GM19372 (cell line): Measurements from ENCODE around the gene VNN1.

Experiments
- ATAC-seq: cut with Tn5 transposase; IDR thresholded peaks from one replicate; pipeline ENCODE4 v1.9.1; 2021; ENCODE audit warnings: mild to moderate bottlenecking, low read depth, moderate library complexity; ENCODE audit not compliant: unreplicated experiment

Gene VNN1, protein sequence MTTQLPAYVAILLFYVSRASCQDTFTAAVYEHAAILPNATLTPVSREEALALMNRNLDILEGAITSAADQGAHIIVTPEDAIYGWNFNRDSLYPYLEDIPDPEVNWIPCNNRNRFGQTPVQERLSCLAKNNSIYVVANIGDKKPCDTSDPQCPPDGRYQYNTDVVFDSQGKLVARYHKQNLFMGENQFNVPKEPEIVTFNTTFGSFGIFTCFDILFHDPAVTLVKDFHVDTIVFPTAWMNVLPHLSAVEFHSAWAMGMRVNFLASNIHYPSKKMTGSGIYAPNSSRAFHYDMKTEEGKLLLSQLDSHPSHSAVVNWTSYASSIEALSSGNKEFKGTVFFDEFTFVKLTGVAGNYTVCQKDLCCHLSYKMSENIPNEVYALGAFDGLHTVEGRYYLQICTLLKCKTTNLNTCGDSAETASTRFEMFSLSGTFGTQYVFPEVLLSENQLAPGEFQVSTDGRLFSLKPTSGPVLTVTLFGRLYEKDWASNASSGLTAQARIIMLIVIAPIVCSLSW

GRCh38 chr6:132713352-132714134 lies at the start of gene VNN1:
Gene VNN1, minus strand, starts transcription at chr6:132714055. Its CDS starts 20 bp downstream, at chr6:132714035.
- no peak for ATAC-seq

- peak; percentile 83 for ATAC-seq
Measured at GRCh38 chr6:132763269-132763668, 49.4 kb upstream of the VNN1 start.

- no peak for ATAC-seq
Measured at GRCh38 chr6:132760256-132760655, 46.4 kb upstream of the VNN1 start.

GRCh38 chr6:132758689-132759088 lies 44.8 kb upstream of the VNN1 start:
- no peak for ATAC-seq

- no peak for ATAC-seq
Measured at GRCh38 chr6:132752255-132752654, 38.4 kb upstream of the VNN1 start.

DNA sequence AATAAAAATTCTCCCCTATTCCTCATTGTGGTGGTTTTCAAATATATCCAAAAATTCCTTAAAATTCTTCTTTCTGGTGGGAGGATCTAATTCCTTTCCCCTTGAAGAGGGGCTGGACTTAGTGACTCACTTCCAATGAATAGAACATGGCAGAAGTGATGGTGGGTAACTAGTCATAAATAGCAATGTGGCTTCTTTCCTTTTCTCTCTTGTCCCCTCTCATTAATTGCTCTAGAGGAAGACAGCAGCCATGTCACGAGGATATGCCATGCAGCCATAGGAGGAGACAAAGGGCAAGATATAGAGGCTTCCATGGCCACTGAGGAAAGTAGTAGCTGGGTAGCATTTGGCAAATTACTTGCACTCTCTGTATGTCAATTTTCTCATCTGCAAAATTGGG lies 38.0 kb upstream of the VNN1 start:
- no peak for ATAC-seq

GRCh38 chr6:132751306-132751705 lies 37.5 kb upstream of the VNN1 start:
- ATAC-seq, result peak; percentile 18

- peak; percentile 90 for ATAC-seq
Measured at GRCh38 chr6:132750455-132751248, 36.8 kb upstream of the VNN1 start.

GRCh38 chr6:132749111-132749510 lies 35.3 kb upstream of the VNN1 start:
- no peak for ATAC-seq

- no peak for ATAC-seq
Measured at GRCh38 chr6:132748446-132748845, 34.6 kb upstream of the VNN1 start.

DNA sequence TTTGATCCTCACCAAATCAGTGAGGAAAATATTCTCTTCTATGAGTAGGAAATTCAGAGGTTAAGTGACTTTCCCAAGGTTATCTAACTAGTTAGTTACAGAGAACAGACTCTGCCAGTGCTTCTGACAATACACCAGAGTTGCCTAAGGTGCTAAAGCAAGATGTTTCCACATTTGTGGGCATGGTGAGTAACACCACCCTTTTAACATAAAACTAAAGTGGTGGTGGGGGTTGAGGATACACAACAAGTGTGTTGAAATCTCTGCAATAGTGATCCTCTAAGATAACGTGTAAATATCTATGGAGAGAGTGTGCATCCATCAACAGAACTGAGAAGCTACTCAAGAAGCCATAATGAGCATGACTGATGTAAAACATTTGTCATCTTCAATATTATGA lies 32.2 kb upstream of the VNN1 start:
- ATAC-seq, result no peak

DNA sequence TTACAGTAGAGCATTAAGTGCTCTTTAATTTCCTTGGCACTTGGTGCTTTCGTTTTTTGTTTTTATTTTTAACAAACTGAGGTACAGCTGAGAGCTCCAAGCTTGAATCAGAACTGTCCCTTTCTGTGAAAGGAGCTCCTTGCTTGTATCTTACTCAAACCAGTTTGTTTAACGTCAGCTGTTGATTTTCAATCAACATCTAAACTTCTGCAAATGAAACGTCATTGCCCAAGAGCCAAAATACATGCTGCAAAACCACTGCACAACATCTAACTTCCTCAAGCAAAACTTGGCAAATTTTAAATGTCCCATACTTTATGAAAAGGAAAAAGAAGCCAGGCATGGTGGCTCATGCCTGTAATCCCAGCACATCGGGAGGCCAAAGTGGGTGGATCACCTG lies 28.6 kb upstream of the VNN1 start:
- ATAC-seq, result no peak

GRCh38 chr6:132741281-132741680 lies 27.4 kb upstream of the VNN1 start:
- no peak for ATAC-seq

- no peak for ATAC-seq
Measured at GRCh38 chr6:132736239-132736638, 22.4 kb upstream of the VNN1 start.

DNA sequence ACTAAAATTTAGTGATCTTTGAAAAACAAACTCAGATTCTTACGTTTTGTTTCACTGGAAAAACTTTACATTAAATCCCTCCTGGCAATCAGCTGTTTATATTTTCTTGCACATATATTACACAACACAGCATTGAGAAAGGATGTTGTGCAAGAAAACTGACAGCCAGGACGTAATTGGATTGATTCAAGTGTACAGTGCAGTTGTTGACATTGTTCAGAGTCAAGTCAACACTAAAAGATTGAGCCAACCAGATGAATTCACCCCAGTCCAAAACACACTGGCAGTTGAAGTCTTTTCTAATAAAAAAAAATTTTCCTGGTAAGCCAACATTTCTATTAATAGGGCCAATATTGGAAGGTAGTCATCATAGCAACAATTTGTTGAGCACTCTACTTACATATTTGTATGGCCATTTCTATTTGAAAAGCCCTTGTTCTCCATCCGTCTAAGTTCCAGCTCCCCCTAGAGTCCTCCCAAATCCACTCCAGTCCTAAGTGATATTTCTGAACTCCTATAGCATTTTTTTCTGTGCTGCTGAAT lies 20.9 kb upstream of the VNN1 start:
- ATAC-seq, result no peak

DNA sequence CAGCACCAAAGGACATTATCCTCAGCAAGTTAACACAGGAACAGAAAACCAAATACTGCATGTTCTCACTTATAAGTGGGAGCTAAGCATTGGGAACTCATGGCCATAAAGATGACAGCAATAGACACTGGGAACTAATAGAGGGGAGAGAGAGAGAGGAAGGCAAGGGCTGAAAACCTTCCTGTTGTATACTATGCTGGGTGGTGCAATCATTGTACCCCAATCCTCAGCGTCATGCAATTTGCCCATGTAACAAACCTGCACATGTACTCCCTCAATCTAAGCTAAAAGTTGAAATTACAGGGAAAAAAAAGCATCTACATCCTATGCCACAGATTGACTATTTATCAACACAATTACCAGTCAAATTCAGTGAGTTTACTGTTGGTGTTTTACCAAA lies 20.0 kb upstream of the VNN1 start:
- no peak for ATAC-seq

GRCh38 chr6:132733283-132733682 lies 19.4 kb upstream of the VNN1 start:
- ATAC-seq, result no peak

GRCh38 chr6:132731086-132731485 lies 17.2 kb upstream of the VNN1 start:
- ATAC-seq, result no peak

GRCh38 chr6:132730560-132730959 lies 16.7 kb upstream of the VNN1 start:
- no peak for ATAC-seq

GRCh38 chr6:132728616-132729015 lies 14.8 kb upstream of the VNN1 start:
- no peak for ATAC-seq

DNA sequence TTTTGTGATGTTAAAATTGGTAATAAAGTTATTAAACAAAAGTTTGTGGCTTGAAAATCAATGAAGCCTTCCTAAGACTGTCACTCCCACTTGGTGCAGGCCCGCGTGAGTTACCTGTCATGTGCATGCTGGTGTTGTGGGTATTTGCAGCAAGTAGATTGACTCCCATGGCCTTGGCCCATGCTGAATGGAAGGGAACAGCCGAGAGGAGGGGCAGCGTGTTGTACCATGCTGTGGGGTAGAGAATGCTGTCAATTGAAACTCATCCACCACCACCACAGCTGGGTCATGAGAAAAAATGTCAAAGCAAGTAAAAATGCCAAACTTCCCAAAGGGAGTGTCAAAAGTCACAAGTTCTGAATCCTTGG lies 12.7 kb upstream of the VNN1 start:
- ATAC-seq, result no peak
